ENCODE data around the gene SORBS2. TPM values are rescaled to one million over a fixed set of nuclear protein-coding genes. Genes with fewer than 3 reads are reported as not detected.
A peak's percentile ranks its signal among the peaks of the same experiment; 100 is the strongest.

The SORBS2 gene
- total and polyA plus RNA-seq, 2 donors (not counting 1 experiment from before 2014, with no cell fraction given): 0.33 to 3.0 TPM

DNA sequence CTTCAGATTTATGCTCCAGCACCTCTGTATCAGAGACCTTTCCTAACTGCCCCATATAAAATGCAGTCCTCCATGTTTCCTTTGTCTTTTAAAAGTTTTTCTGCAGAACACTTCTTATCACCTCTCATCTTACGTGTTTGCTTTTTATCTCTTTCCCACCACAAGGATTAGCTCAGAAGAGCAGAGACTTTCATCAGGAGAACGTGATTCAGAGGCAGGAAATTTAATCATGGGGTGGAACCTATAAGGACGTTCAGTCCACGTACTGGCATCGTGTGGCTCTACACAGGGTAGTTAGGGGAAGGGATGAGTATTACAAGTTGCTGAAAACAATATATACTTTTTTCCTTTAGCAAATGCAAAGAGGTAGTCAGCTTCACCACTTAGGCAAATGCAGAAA lies 98.7 kb downstream of the SORBS2 start:
- DNase-seq (ENCODE audit: low read depth in 2 of 2): peak; percentile 12 to 63
- H3K4me3 ChIP-seq (replicated peaks in 1 of 4; ENCODE audit: control extremely low read depth in 1 of 4, insufficient read depth in 1 of 4, low read depth in 3 of 4, low read length in 4 of 4): no peak overlapping the region
- no peaks in the 10 kb centered on the region for H3K79me2 ChIP-seq (ENCODE audit: control insufficient read depth, insufficient read depth, low read length)
- peaks cover 2% of the 10 kb centered on the region for H3K4me1 ChIP-seq (ENCODE audit: control insufficient read depth, extremely low read depth, insufficient read depth, low read length)
- H3K4me2 ChIP-seq (ENCODE audit: extremely low read depth, insufficient read depth, low read length): no peak overlapping the region
- H3K36me3 ChIP-seq (ENCODE audit: control insufficient read depth, insufficient read depth, low read length): no peaks in the 10 kb centered on the region
- no peaks in the 10 kb centered on the region for H4K20me1 ChIP-seq (ENCODE audit: control insufficient read depth, extremely low read depth, insufficient read depth, low read length)
- H3K9ac ChIP-seq (ENCODE audit: insufficient read depth, low read length): no peak overlapping the region
- TF ChIP-seq, protein P1, sequence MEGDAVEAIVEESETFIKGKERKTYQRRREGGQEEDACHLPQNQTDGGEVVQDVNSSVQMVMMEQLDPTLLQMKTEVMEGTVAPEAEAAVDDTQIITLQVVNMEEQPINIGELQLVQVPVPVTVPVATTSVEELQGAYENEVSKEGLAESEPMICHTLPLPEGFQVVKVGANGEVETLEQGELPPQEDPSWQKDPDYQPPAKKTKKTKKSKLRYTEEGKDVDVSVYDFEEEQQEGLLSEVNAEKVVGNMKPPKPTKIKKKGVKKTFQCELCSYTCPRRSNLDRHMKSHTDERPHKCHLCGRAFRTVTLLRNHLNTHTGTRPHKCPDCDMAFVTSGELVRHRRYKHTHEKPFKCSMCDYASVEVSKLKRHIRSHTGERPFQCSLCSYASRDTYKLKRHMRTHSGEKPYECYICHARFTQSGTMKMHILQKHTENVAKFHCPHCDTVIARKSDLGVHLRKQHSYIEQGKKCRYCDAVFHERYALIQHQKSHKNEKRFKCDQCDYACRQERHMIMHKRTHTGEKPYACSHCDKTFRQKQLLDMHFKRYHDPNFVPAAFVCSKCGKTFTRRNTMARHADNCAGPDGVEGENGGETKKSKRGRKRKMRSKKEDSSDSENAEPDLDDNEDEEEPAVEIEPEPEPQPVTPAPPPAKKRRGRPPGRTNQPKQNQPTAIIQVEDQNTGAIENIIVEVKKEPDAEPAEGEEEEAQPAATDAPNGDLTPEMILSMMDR (conservative IDR thresholded peaks at IDR 0.05 in 1 of 2, IDR thresholded peaks at IDR 0.05 in 1 of 2; ENCODE audit: low read depth in 1 of 2, low read length in 2 of 2): no peak
- no peak for TF ChIP-seq EZH2 (IDR thresholded peaks at IDR 0.05; ENCODE audit: low read length, missing control alignments)
- H3K27ac ChIP-seq (ENCODE audit: insufficient read depth, low read length): no peak overlapping the region
- H3K27me3 ChIP-seq (ENCODE audit: control insufficient read depth, insufficient read depth, low read length): no peaks in the 10 kb centered on the region
- no peak overlapping the region for H2AFZ ChIP-seq (ENCODE audit: low read length)
- no peaks in the 10 kb centered on the region for H3K9me3 ChIP-seq (ENCODE audit: control insufficient read depth, insufficient read depth, low read depth, low read length)

DNA sequence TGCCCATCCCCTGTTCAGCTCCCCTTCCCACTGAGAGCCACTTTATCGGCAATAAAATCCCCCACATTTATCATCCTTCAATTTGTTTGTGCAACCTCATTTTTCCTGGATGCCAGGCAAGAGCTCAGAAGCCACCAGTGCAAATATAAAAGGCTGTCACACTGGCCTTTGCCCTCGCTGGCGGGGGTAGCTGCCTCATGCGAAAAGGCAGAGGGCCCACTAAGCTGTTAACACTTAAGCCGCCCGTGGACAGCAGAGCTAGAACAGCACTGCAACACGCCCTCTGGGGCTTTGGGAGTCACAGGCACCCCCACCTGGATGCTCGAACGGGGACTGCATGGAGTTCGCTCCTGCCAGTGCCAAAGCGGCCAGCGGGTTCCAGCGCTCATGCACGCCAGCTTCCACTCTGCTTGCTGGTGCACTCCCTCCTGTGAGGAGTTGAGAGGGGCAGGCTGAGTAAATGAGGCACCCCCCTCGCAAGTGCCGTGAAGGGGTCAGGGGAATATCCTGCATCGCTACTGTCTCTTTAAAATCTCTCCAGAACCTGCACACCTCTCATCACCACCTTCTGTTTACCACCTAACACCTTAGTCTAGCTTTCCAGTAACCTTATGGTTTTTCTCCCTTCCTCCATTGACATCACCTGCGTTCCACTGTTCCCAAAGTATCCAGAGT lies 99.5 kb downstream of the SORBS2 start:
- no peak for TF ChIP-seq EZH2 (IDR thresholded peaks at IDR 0.05; ENCODE audit: low read length, missing control alignments)
- TF ChIP-seq, protein P1 (conservative IDR thresholded peaks at IDR 0.05 in 1 of 2, IDR thresholded peaks at IDR 0.05 in 1 of 2; ENCODE audit: low read depth in 1 of 2, low read length in 2 of 2): no peak
- no peak overlapping the region for H3K27ac ChIP-seq (ENCODE audit: insufficient read depth, low read length)

DNA sequence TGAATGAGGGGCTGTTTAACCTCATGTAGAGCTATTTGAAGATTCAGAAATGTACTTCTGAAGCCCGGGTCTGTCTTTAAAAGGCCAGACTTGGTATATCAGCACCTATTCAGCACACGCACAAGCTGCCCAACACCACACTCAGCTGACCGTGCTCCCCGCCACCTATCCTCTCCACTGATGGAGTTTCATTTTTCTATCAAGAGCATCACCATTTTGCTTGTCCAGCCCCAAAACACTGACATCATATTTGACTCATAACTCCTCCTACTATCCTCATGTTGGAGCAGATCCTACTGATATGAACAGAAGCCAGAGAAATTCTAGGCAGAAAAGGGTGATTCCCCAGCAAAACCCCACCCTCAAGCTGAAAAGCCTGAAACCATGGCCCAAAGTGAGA lies 100.3 kb downstream of the SORBS2 start:
- no peak overlapping the region for H3K27ac ChIP-seq (ENCODE audit: insufficient read depth, low read length)
- DNase-seq (ENCODE audit: low read depth in 2 of 2): peak in 1 of 2 donors; percentile 60
- TF ChIP-seq EZH2 (IDR thresholded peaks at IDR 0.05; ENCODE audit: low read length, missing control alignments): no peak
- TF ChIP-seq, protein P1 (conservative IDR thresholded peaks at IDR 0.05 in 1 of 2, IDR thresholded peaks at IDR 0.05 in 1 of 2; ENCODE audit: low read depth in 1 of 2, low read length in 2 of 2): no peak

More for the DNA sequence above, 99.5 kb downstream of the SORBS2 start:
- no peaks in the 10 kb centered on the region for H3K9me3 ChIP-seq (ENCODE audit: control insufficient read depth, insufficient read depth, low read depth, low read length)
- peaks cover 2% of the 10 kb centered on the region for H3K4me1 ChIP-seq (ENCODE audit: control insufficient read depth, extremely low read depth, insufficient read depth, low read length)
- no peak overlapping the region for H3K9ac ChIP-seq (ENCODE audit: insufficient read depth, low read length)
- H3K79me2 ChIP-seq (ENCODE audit: control insufficient read depth, insufficient read depth, low read length): no peaks in the 10 kb centered on the region
- H3K36me3 ChIP-seq (ENCODE audit: control insufficient read depth, insufficient read depth, low read length): no peaks in the 10 kb centered on the region
- H4K20me1 ChIP-seq (ENCODE audit: control insufficient read depth, extremely low read depth, insufficient read depth, low read length): no peaks in the 10 kb centered on the region
- no peak overlapping the region for H3K4me2 ChIP-seq (ENCODE audit: extremely low read depth, insufficient read depth, low read length)
- no peak overlapping the region for H3K4me3 ChIP-seq (replicated peaks in 1 of 4; ENCODE audit: control extremely low read depth in 1 of 4, insufficient read depth in 1 of 4, low read depth in 3 of 4, low read length in 4 of 4)
- no peak for DNase-seq (ENCODE audit: low read depth in 2 of 2)
- no peaks in the 10 kb centered on the region for H3K27me3 ChIP-seq (ENCODE audit: control insufficient read depth, insufficient read depth, low read length)
- no peak overlapping the region for H2AFZ ChIP-seq (ENCODE audit: low read length)

More for the DNA sequence above, 100.3 kb downstream of the SORBS2 start:
- Histone ChIP-seq H3K4me3 (replicated peaks in 1 of 4; ENCODE audit: control extremely low read depth in 1 of 4, insufficient read depth in 1 of 4, low read depth in 3 of 4, low read length in 4 of 4) (no peak overlapping the region), H4K20me1 (ENCODE audit: control insufficient read depth, extremely low read depth, insufficient read depth, low read length) (no peaks in the 10 kb centered on the region), H3K79me2 (ENCODE audit: control insufficient read depth, insufficient read depth, low read length) (no peaks in the 10 kb centered on the region), H3K4me1 (ENCODE audit: control insufficient read depth, extremely low read depth, insufficient read depth, low read length) (peaks cover 2% of the 10 kb centered on the region), H3K4me2 (ENCODE audit: extremely low read depth, insufficient read depth, low read length) (no peak overlapping the region), H3K9ac (ENCODE audit: insufficient read depth, low read length) (no peak overlapping the region), H2AFZ (ENCODE audit: low read length) (no peak overlapping the region), H3K36me3 (ENCODE audit: control insufficient read depth, insufficient read depth, low read length) (no peaks in the 10 kb centered on the region), H3K9me3 (ENCODE audit: control insufficient read depth, insufficient read depth, low read depth, low read length) (no peaks in the 10 kb centered on the region), H3K27me3 (ENCODE audit: control insufficient read depth, insufficient read depth, low read length) (no peaks in the 10 kb centered on the region)

Data from fibroblast of lung (primary cell).